Stimulated activated effector memory CD8-positive, alpha-beta T cell treated with anti-CD3 and anti-CD28 coated beads, Interleukin-12 subunit alpha, Interleukin-12 subunit beta, amount 100 ng/mL, for 72 hours (primary cell): ENCODE results near the gene MYBPHL.

Source experiments
- ATAC-seq: fragments of 150-1000 bp; cut with Tn5 transposase; 2 replicates; pipeline ENCODE4 v1.10.0; 2021
- DNase-seq, 2 donors: peaks; one replicate each; pipeline ENCODE4 v3.0.0; 2021 to 2022; ENCODE audit warnings: low spot score in 2 of 2
- H3K27ac Mint-ChIP-seq: one replicate; pipeline ENCODE4 v1.8.0; 2022; ENCODE audit warnings: mild to moderate bottlenecking, mixed read lengths
- H3K36me3 Mint-ChIP-seq: one replicate; pipeline ENCODE4 v1.8.0; 2022; ENCODE audit warnings: mild to moderate bottlenecking, mixed read lengths
- H3K4me1 Mint-ChIP-seq: one replicate; pipeline ENCODE4 v1.8.0; 2022; ENCODE audit warnings: mixed read lengths
- H3K4me3 Mint-ChIP-seq: one replicate; pipeline ENCODE4 v1.8.0; 2022; ENCODE audit warnings: mild to moderate bottlenecking, mixed read lengths
- H3K9me3 Mint-ChIP-seq: one replicate; pipeline ENCODE4 v1.8.0; 2022; ENCODE audit warnings: mixed read lengths

The MYBPHL gene

GRCh38 chr1:109247401-109248365 lies 59.1 kb downstream of the MYBPHL start:
- no peaks in the 10 kb centered on the region for H3K36me3 Mint-ChIP-seq
- no peaks in the 10 kb centered on the region for H3K9me3 Mint-ChIP-seq
- no peak overlapping the region for H3K4me3 Mint-ChIP-seq
- ATAC-seq (no peak), DNase-seq (no peak)
- H3K27ac Mint-ChIP-seq, result no peak overlapping the region
- H3K4me1 Mint-ChIP-seq, result peaks cover 28% of the 10 kb centered on the region

GRCh38 chr1:109246141-109246551 lies 60.7 kb downstream of the MYBPHL start:
- no peak overlapping the region for H3K27ac Mint-ChIP-seq
- H3K36me3 Mint-ChIP-seq, result peaks cover 5% of the 10 kb centered on the region
- DNase-seq (no peak), ATAC-seq (no peak)
- H3K9me3 Mint-ChIP-seq, result no peaks in the 10 kb centered on the region
- H3K4me3 Mint-ChIP-seq, result no peak overlapping the region
- H3K4me1 Mint-ChIP-seq, result peaks cover 29% of the 10 kb centered on the region

- no peak overlapping the region for H3K4me3 Mint-ChIP-seq
- ATAC-seq, result no peak
- peaks cover 23% of the 10 kb centered on the region for H3K36me3 Mint-ChIP-seq
- peaks cover 27% of the 10 kb centered on the region for H3K4me1 Mint-ChIP-seq
- no peak for DNase-seq
- H3K27ac Mint-ChIP-seq, result no peak overlapping the region
- no peaks in the 10 kb centered on the region for H3K9me3 Mint-ChIP-seq
These were observed 62.8 kb downstream of the MYBPHL start for GRCh38 chr1:109243860-109244552.

GRCh38 chr1:109243221-109243620 lies 63.6 kb downstream of the MYBPHL start:
- H3K4me1 Mint-ChIP-seq, result peaks cover 24% of the 10 kb centered on the region
- no peak overlapping the region for H3K27ac Mint-ChIP-seq
- H3K9me3 Mint-ChIP-seq, result no peaks in the 10 kb centered on the region
- DNase-seq (no peak), ATAC-seq (no peak)
- peaks cover 31% of the 10 kb centered on the region for H3K36me3 Mint-ChIP-seq
- no peak overlapping the region for H3K4me3 Mint-ChIP-seq

- ATAC-seq, result no peak
- Mint-ChIP-seq H3K27ac (peak overlapping the region; percentile 46), H3K9me3 (no peaks in the 10 kb centered on the region), H3K36me3 (peaks cover 39% of the 10 kb centered on the region), H3K4me3 (no peak overlapping the region), H3K4me1 (peaks cover 24% of the 10 kb centered on the region)
- DNase-seq, result no peak
These were observed 64.4 kb downstream of the MYBPHL start for GRCh38 chr1:109242387-109242786.
